Measurements from ENCODE around the gene SLC44A1.

Gene SLC44A1

GRCh38 chr9:105468875-105469274, 224.4 kb downstream of the SLC44A1 start:
- Histone ChIP-seq H3K9me3 (ENCODE audit: control insufficient read depth, insufficient read depth, low read length) (no peaks in the 10 kb centered on the region), H3K36me3 (ENCODE audit: control insufficient read depth, insufficient read depth, low read length) (no peaks in the 10 kb centered on the region), H3K9ac (ENCODE audit: low read depth, low read length) (no peak overlapping the region), H3K4me3 (ENCODE audit: low read depth, low read length) (no peak overlapping the region), H3K27me3 (ENCODE audit: control insufficient read depth, insufficient read depth, low read length) (no peaks in the 10 kb centered on the region), H3K4me1 (ENCODE audit: control insufficient read depth, insufficient read depth, low read length) (no peaks in the 10 kb centered on the region)

DNA sequence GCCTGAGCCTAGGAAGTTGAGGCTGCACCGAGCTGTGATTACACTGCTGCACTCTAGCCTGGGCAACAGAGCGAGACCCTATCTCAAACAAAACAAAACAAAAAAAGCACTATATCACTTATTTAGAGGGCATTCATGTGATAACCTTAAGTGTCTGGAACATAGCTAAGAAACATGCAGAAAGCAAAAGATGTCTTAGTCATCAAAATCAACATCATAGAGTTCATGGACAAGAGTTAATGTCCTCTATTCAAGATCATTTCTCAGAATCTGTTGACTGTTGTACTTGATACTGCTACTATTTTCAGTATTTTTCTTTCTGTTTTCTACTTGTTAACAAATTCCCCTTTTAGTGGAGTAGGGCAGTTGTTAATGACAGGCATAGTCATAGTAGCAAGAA, 228.8 kb downstream of the SLC44A1 start:
- Histone ChIP-seq H3K27me3 (ENCODE audit: control insufficient read depth, insufficient read depth, low read length) (no peaks in the 10 kb centered on the region), H3K4me1 (ENCODE audit: control insufficient read depth, insufficient read depth, low read length) (no peaks in the 10 kb centered on the region), H3K9ac (ENCODE audit: low read depth, low read length) (no peak overlapping the region), H3K4me3 (ENCODE audit: low read depth, low read length) (no peak overlapping the region), H3K9me3 (ENCODE audit: control insufficient read depth, insufficient read depth, low read length) (no peaks in the 10 kb centered on the region), H3K36me3 (ENCODE audit: control insufficient read depth, insufficient read depth, low read length) (no peaks in the 10 kb centered on the region)

DNA sequence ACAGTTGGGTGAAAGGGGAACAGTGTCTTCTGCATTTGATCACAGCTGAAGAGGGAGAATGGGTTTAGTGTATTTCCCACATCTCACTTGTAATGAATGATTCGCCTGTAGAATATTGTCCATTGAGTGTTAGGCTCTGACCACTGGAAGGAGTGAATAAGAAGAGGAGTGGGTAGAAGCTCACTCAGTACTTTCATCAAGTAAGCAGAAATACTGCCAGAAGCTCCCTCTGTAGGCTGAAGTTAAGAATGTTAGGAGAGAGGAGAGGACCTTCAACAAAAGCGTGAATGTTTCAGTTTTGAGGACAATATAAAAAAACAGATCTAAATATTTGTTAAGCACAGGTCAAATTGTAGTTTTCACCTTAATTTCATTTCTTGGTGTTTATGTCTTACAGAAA, 230.9 kb downstream of the SLC44A1 start:
- Histone ChIP-seq H3K36me3 (ENCODE audit: control insufficient read depth, insufficient read depth, low read length) (no peaks in the 10 kb centered on the region), H3K4me3 (ENCODE audit: low read depth, low read length) (no peak overlapping the region), H3K9ac (ENCODE audit: low read depth, low read length) (no peak overlapping the region), H3K4me1 (ENCODE audit: control insufficient read depth, insufficient read depth, low read length) (no peaks in the 10 kb centered on the region), H3K27me3 (ENCODE audit: control insufficient read depth, insufficient read depth, low read length) (no peaks in the 10 kb centered on the region), H3K9me3 (ENCODE audit: control insufficient read depth, insufficient read depth, low read length) (no peaks in the 10 kb centered on the region)

DNA sequence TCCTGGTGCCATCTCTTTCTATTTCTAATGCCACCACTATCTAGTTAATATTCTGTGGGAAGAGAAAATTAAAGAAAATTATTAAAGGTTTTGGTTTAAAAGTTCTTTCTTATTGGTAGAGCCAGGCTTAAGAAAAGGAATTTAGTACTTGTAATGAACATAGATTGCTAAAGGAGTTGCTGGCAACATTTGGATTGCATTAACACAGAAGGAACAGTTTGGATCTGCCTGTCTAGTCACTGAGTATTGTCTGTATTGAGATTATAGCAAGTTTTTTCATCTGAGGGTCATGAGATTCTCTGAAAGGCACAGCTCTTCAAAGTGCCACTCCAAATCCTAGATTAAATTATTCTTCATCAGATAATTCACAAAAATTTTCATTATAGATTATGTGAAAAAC, 235.4 kb downstream of the SLC44A1 start:
- Histone ChIP-seq H3K4me1 (ENCODE audit: control insufficient read depth, insufficient read depth, low read length) (no peaks in the 10 kb centered on the region), H3K9ac (ENCODE audit: low read depth, low read length) (no peak overlapping the region), H3K4me3 (ENCODE audit: low read depth, low read length) (no peak overlapping the region), H3K36me3 (ENCODE audit: control insufficient read depth, insufficient read depth, low read length) (no peaks in the 10 kb centered on the region), H3K27me3 (ENCODE audit: control insufficient read depth, insufficient read depth, low read length) (no peaks in the 10 kb centered on the region), H3K9me3 (ENCODE audit: control insufficient read depth, insufficient read depth, low read length) (no peaks in the 10 kb centered on the region)

DNA sequence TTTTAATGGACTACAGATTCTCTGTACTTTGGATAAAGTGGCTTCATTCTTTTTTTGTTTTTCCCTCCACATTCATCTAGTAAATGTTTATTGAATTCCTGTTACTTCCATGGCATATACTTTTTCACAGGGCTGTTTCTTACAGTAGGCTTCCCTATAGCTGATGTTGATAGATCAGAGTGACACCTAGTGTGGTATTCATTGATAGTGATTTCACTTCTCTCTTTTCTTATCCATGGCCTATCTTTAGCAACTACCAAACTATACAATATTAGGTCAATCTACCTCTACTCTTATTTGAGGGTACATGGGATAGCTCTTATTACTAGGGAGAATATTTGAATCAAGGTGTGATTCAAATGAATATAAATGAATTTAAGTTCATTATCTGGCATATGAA, 239.2 kb downstream of the SLC44A1 start:
- Histone ChIP-seq H3K36me3 (ENCODE audit: control insufficient read depth, insufficient read depth, low read length) (no peaks in the 10 kb centered on the region), H3K9me3 (ENCODE audit: control insufficient read depth, insufficient read depth, low read length) (no peaks in the 10 kb centered on the region), H3K9ac (ENCODE audit: low read depth, low read length) (no peak overlapping the region), H3K4me1 (ENCODE audit: control insufficient read depth, insufficient read depth, low read length) (no peaks in the 10 kb centered on the region), H3K4me3 (ENCODE audit: low read depth, low read length) (no peak overlapping the region), H3K27me3 (ENCODE audit: control insufficient read depth, insufficient read depth, low read length) (no peaks in the 10 kb centered on the region)

- H3K9ac ChIP-seq (ENCODE audit: low read depth, low read length): no peak overlapping the region
- H3K4me1 ChIP-seq (ENCODE audit: control insufficient read depth, insufficient read depth, low read length): no peaks in the 10 kb centered on the region
- no peak overlapping the region for H3K4me3 ChIP-seq (ENCODE audit: low read depth, low read length)
- H3K9me3 ChIP-seq (ENCODE audit: control insufficient read depth, insufficient read depth, low read length): no peaks in the 10 kb centered on the region
- no peaks in the 10 kb centered on the region for H3K36me3 ChIP-seq (ENCODE audit: control insufficient read depth, insufficient read depth, low read length)
- no peaks in the 10 kb centered on the region for H3K27me3 ChIP-seq (ENCODE audit: control insufficient read depth, insufficient read depth, low read length)
Measured at GRCh38 chr9:105484226-105484625, 239.8 kb downstream of the SLC44A1 start.

DNA sequence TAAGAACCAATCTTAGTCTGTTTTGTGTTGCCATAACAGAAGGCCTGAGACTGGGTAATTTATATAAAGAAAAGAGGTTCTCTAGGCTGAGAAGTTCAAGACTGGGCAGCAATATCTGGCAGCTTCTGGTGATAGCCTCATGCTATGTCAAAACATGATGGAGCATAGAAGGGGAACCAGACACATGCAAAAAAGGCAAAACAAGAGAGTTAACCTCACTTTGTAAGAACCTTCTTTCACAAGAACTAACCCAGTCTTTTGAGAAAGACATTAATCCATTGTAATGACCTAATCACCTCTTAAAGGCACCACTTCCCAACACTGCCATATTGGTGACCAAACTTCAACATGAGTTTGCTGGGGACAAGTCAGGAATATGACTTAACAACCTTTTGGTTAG, 240.7 kb downstream of the SLC44A1 start:
- no peak overlapping the region for H3K4me3 ChIP-seq (ENCODE audit: low read depth, low read length)
- H3K27me3 ChIP-seq (ENCODE audit: control insufficient read depth, insufficient read depth, low read length): no peaks in the 10 kb centered on the region
- H3K36me3 ChIP-seq (ENCODE audit: control insufficient read depth, insufficient read depth, low read length): no peaks in the 10 kb centered on the region
- H3K9me3 ChIP-seq (ENCODE audit: control insufficient read depth, insufficient read depth, low read length): no peaks in the 10 kb centered on the region
- H3K9ac ChIP-seq (ENCODE audit: low read depth, low read length): no peak overlapping the region
- no peaks in the 10 kb centered on the region for H3K4me1 ChIP-seq (ENCODE audit: control insufficient read depth, insufficient read depth, low read length)
